GM18868 (cell line): ENCODE results near the gene HPSE2.
"Not testable (repeated sequence)": the region's sequence is repeated elsewhere in the genome, so short reads cannot be mapped to it uniquely, and the experiment has no call there.

Experiments
- ATAC-seq: cut with Tn5 transposase; IDR thresholded peaks from one replicate; pipeline ENCODE4 v1.9.1; 2021; ENCODE audit warnings: mild to moderate bottlenecking, moderate library complexity; ENCODE audit not compliant: unreplicated experiment

Gene HPSE2

DNA sequence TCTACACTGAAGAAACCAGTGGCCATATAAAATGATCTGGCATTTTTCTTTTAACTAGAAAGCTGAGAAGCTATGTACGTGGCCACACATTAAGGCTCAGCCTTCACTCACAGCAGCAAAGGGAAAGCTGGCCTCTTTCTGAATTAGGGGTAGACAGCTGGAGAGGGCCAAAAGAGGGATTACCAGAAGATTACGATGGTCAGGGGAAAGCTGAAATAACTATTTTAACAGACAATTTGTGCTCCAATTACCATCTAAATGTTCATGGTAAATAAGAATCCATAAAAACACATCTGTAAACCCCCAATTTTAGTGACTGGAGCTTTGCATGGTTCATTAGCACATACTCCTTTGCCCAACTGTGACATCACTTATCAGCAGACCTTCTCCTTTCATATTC, 314.3 kb downstream of the HPSE2 start:
- ATAC-seq = no peak

DNA sequence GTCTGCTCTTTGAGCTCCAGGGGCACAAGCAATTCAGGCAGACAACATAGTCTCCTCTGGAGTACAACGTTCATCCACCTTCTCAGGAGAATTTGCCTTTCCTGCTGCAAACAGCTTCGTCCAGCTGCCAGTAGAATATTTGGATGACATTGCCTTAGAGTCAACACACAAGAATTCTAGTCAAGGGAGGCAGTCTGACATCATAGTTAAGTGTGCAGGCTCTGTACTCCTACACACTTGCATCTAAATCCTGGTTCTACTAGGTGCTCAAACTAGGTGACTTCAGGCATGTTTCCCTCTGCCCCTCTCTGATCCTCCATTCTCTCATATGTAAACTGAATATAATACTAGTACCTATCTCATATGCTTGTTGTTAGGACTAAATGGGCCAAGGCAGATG, 314.8 kb downstream of the HPSE2 start:
- ATAC-seq = no peak

DNA sequence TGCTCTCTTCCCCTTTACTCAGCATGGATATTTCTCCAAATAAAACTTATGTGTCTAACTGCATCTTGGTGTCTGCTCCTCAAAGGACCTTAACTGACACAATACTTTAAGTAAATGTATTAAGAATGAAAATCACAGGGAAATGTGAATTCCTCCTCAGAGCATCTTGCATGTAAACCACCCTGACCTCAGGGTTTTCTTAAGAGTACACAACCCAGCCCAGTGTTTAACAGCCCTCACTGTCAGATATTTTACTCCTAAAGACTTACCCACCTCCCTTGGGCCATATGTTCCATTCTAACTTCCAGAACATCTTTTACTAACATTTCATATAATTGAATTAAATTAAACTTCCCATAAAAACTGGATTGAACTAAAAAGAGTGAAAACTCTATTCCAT, 315.3 kb downstream of the HPSE2 start:
- ATAC-seq = no peak

DNA sequence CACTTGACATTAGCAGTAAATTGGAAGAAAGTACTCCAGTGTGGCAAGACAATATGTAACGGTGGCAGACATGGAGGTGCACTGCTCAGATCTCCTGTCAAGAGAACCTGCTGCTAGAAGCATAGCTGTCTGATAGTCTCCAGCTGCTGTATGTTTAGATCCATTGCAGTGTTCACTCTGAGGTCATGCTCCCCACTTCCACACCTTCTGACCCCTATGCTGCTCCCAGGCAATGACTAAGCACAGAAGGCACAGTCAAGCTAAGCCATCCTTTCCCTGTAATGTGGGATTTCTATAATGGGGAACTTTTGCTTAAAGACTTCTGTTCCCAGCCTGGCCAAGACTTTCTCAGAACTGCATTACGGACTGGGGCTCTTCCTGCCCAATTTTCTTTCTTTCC, 315.8 kb downstream of the HPSE2 start:
- no peak for ATAC-seq

DNA sequence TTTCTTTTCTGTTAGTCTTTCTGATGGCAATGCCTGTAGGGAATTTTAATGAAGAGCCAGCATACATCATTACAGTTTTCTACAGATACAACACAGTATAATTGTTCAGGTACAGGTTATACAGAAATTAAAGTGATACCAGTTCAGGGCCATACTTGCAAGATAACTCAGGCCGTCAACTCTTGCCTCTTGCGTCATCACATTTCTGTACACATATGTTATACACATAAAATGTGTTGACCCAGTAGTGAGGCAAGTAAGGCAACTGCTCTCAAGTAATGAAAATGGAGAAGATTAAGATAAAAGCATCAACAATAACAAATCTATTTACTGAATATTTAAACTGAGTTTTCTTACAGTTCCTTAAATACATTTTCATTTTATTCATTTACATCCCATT, 317.8 kb downstream of the HPSE2 start:
- no peak for ATAC-seq

DNA sequence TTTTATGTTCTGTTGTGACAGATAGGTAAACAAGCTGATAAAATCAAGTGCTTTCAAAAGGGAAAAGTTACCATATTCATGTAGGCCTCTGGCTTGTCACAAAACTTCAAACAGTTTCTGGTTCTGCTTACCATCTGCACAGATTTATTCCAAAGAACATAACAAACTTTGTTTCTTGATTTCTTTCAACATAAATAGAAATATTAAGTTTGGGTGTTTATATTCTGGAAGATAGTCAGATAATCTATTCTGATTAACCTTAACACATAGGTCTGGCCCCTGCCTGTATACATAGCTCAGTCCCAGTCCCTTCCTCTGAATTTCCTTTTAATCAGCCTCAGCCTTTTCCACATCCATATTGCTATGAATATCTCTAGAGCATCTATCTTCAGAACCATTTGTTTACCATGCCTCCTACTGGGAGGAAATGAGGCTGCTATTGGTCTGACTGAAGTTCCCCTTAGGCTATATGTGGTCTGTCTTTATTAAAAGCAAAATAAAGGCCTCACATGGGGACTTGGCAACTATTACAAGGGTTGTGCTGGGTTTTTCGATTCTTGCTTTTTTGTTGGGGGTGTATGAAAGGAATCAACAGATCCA, 319.0 kb downstream of the HPSE2 start:
- no peak for ATAC-seq

DNA sequence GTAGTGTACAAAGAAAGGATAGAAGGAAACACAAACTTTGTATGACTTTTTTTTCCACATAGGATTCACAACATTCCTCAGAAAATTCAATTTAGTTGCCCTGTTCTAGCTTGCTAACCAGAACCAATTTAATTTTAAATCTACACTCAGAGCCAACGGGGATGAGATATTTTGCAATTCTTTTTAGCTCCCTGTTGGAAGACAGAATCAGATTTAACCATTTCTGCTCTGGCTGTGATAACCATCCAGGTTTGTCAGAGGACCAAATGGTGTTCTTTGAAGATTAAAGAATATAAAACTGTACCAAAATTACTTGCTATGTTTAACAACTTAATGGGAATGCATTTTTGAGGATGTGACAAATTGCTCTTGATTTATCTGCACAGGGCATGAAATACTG, 319.7 kb downstream of the HPSE2 start:
- ATAC-seq = no peak

DNA sequence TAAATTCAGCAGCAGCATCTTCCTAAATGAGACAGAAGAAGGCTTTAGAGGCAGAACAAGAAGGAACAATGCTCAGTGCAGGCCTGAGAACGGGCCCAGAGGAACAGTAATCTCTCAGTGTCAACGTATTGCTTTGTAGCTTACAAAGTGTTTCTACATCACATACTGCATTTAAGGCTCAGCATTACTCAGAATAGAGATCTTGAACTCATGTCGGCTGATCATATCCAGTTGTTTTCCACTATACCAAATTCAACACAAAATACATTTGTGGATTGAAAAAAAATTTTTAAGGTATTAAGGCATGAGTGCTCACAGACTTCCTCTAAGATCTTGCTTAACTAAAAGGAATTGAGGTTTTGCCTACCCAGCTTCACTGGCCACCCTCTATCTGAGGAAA, 325.1 kb downstream of the HPSE2 start:
- no peak for ATAC-seq

DNA sequence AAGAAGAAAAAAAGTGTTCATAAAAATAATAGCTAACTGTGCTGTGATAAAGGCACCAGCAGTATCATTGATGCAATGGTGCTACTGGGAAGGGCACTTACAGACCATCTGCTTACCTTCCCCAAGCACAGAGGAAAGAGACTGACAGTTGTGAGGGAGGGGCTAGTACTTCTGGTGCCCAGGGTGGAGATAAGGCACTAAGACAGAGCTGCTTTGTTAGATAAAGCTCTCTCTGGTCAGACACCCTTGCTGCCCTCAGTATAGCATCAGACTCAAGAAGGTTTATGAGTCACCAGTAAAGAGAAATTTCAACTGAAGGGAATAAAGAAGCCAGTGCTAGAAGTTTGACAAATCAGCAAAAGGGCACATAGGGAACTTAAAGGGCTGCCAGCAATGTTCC, 325.6 kb downstream of the HPSE2 start:
- ATAC-seq = no peak

DNA sequence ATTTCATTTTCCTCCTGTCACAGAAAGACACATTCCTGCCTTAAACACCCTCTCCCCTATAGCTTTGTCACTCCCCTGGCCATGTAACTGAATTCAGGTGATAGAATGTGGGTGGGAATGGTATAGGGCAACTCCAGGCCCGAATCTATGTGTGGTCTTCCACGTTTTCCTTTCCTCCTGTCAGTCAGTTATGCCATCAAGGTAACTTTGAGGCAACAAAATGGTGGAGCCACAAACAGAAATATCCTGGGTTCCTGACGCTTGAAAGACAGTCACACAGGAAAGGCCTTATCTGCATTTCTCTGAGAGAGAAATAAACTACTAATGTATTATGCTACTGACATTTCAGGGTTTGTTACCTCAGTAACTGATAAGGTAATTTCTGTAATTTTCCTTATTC, 326.8 kb downstream of the HPSE2 start:
- ATAC-seq = no peak

DNA sequence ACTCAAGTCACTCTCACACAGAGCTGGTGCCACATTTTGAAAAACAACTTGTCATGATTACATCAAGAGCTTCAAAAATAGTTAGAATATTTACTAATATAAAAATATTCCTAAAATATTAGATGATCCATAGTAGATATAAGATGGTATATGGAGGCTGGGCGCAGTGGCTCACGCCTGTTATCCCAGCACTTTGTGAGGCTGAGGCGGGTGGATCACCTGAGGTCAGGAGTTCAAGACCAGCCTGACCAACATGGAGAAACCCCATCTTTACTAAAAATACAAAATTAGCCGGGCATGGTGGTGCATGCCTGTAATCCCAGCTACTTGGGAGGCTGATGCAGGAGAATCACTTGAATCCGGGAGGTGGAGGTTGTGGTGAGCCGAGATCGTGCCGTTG, 327.4 kb downstream of the HPSE2 start:
- not testable (repeated sequence) for ATAC-seq

DNA sequence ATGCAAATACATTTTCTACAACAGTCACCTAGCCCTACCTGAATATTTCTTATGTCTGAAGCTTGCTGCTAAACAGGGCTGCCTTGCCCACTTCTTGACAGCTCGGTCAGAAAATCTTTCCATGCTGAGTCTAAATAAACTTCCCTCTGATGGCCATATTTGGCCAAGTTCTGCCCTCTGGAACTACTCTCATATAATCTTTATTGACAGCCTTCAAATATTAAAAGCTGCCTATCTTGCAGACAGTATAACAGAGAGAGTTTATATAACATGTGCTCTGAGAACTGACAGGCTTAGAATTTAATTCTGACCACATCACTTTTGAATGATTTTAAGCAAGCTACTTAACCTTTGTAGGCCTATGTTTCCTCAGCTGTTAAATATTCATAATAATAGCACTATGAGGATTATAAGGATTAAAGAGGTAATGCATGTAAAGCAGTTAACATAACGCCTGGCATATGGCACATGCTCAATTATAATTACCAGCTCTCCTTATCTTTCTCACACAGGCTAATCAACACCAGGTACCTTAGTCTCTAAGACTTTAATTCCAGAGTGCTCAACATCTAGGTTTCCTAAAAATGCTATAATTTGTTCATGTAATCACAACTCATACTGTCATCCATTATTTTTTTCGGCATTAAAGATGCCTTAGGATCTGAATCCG, 334.1 kb downstream of the HPSE2 start:
- no peak for ATAC-seq

DNA sequence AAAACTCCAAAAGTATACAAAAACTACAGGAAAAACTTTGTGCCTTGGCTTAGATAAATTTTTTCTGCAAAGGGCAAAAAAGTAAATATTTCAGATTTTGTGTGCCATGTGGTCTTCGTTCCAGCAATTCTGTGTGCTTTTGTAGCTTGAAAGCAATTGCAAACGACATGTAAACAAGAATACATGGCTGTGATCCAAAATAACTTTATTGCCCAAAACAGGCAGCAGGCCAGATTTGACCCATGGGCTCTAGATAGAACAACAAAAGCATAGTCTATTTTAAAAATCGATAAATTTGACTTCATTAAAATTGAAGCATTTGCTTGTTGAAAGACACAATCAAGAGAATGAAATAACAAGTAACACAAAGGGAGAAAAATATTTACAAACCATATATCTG, 336.6 kb downstream of the HPSE2 start:
- ATAC-seq = no peak

DNA sequence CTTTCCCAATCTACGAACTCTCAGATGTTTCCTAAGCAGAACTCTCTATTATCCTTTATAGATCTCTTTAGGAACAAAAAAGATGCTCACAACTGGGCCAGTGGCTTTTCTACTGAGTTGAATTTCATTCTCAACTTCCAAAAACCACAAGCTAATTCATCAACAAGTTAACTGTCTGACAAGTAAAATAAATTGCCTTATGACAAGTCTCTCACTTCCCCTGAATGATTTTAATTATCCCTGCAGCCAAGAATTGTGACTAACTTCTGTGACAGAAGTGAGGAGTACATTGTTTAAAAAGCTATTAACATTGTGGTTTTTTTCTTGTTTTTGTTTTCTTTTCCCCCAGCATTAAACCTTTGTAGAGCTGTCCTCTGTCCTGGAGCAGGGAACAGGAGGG, 343.1 kb downstream of the HPSE2 start:
- ATAC-seq = no peak

DNA sequence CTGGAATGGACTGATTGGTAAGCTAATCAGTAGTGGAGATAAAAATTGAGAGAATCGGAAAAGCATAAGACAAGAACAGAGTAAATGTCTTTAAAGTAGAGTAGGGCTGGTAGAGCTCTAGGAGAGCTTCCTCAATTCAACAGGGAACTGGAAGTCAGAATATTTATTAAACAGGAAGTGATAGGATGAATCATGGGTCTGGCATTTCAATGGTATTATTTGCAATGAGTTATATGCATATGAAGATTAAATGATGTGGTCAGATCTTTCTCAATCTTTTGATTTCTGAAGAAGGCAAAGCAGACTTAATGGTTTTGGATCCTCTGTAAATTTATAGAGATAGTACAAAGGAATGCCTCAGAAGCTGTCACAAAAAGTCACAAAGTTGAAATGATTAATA, 349.0 kb downstream of the HPSE2 start:
- ATAC-seq = no peak

DNA sequence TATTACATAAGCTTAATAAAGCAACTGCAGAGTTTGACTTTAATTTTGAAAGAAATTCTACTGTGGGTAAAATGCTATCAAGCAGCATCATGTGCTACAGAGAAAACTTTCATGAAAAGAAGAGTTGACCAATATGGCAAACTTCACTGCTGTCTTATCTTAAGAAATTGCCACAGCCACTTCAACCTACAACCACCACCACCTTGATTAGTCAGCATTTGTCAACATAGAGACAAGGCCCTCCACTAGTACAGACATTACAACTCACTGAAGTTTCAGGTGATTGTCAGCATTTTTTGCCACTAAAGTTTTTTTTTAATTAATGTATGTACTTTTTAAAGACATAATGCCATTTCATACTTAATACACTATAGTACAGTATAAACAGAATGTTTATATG, 350.3 kb downstream of the HPSE2 start:
- no peak for ATAC-seq

DNA sequence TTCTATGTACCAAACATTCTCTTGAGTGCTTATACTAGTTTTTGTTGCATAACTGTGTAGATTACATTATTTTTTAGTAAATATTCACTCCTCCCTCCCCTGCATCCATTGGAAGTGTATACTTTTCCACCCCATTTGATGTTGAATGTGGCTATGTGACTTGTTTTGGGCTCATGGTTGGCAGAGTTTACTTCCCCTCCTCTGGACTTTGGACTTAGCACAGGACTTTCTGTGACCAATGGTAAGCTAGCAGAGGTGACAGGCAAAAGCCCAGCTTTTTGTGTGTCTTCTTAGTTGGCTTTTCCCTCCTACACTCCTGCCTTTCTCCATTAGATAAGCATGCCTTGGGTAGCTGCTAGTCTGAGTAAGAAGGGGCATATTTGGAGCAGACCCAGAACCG, 353.9 kb downstream of the HPSE2 start:
- no peak for ATAC-seq

DNA sequence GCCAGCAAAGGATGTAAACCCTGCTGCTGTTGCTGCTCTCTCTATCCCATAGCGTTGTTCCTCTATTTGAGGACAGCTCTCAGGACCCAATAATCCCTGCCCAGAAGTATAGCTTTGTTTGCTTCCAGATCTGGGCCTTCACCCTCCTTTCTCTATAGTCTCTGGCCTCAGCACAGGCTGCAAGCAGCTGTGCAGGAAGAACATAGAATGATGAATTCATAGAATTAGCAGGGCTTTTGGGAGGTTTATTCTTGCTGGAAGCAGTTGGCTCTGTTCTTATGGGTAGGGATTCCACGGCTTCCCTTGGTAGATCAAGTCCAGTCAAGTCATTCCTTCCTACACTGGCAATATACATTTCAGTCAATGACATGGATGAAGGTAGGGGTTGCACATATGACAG, 354.7 kb downstream of the HPSE2 start:
- no peak for ATAC-seq

DNA sequence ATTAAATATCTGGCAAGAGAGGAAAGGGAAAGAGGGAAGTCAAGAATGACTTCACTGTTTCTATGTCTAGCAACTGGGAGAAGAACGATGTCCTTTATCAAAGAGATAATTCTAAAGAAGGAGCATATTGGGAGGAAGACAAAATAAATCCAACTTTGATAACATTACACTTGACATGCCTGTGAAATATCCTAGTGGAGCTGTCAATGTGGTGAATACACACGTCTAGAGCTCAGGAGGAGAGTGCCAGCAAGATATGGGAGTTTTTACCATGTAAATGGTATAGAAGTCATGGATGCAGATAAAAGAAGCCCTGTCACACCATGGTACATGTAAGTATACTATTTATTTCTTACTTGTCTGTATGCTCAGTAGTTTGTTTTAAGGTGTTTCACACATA, 356.7 kb downstream of the HPSE2 start:
- ATAC-seq = no peak

DNA sequence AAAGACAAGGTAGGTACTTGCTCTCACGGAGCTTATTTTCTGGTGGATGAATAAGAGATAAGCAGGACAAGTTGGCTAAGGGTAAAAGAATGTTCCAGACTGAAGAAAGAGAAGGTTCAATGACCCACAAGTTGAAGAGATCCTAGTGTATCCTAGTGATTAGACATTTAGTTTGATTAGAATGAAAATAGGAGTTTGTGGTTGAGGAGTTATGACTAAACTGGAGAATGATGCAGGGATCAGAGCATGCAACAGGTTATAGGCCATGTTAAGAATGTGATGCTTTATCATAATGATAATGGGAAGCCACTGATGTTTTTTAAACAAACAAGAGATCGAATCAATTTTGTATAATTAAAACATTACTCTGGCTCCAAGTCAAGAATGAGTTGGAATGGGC, 357.2 kb downstream of the HPSE2 start:
- no peak for ATAC-seq

DNA sequence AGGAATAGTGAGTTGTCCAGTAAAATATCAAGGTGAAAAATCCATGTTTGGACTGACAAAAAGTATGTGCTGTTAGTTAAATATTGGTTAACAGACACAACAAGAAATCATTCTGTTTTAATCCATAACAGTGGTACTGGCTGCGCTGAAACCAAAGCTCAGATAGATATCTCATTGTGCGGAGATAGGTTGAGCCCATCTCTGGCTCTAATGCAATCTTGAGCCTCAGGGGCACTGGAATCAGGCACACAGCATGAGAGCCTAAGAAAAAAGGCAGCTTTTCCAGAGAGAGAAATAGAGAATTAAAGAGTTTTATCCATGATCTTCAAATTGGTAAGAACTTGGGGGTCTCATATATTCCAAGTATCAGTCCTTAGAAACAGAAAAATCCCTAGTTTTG, 373.7 kb downstream of the HPSE2 start:
- ATAC-seq = no peak

DNA sequence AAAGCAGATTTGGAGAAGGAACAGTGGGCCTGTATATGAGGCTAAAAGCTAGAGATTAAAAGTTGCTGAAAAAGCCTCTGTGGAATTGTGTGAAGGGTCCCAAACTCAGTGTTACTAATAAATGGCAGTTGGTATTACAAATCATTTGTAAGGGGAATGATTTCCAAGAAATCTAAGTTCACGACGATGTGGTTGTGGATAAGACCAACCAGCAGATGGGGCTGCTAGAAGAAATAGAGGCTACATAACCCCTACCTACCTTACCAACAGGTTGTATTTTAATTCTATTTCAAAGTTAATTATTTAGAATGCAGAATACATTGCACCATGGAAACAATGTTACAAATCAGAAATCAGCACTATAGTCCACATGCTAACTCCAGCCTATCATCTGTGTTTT, 377.1 kb downstream of the HPSE2 start:
- ATAC-seq = no peak
